ENCODE results near the gene DCTN5.
A peak's percentile ranks its signal among the peaks of the same experiment; 100 is the strongest.
"Not testable (repeated sequence)": the region's sequence is repeated elsewhere in the genome, so short reads cannot be mapped to it uniquely, and the experiment has no call there.

Gene DCTN5

GRCh38 chr16:23611936-23612335, 29.3 kb upstream of the DCTN5 start:
- peaks cover 16% of the 10 kb centered on the region; the same call in 1 of the 2 replicates for H3K36me3 ChIP-seq (ENCODE audit: insufficient read depth, low read length)

GRCh38 chr16:23615805-23616204, 25.5 kb upstream of the DCTN5 start:
- Histone ChIP-seq H3K36me3 (ENCODE audit: insufficient read depth, low read length) (peaks cover 33% of the 10 kb centered on the region), H3K4me3 (ENCODE audit: low read depth, low read length) (no peak overlapping the region), H2AFZ (ENCODE audit: low read length, unreplicated experiment) (no peak overlapping the region), H3K27me3 (ENCODE audit: insufficient read depth, low read length) (no peaks in the 10 kb centered on the region), H3K4me1 (ENCODE audit: control insufficient read depth, insufficient read depth, low read length, unreplicated experiment) (no peaks in the 10 kb centered on the region), H3K27ac (ENCODE audit: low read depth, low read length) (no peak overlapping the region), H3K79me2 (ENCODE audit: control insufficient read depth, insufficient read depth, low read length, unreplicated experiment) (no peaks in the 10 kb centered on the region)

More at GRCh38 chr16:23611936-23612335, 29.3 kb upstream of the DCTN5 start:
- no peak overlapping the region for H3K4me3 ChIP-seq (ENCODE audit: low read depth, low read length)
- H2AFZ ChIP-seq (ENCODE audit: low read length, unreplicated experiment) = no peak overlapping the region
- H3K79me2 ChIP-seq (ENCODE audit: control insufficient read depth, insufficient read depth, low read length, unreplicated experiment) = no peaks in the 10 kb centered on the region
- peaks cover 15% of the 10 kb centered on the region for H3K4me1 ChIP-seq (ENCODE audit: control insufficient read depth, insufficient read depth, low read length, unreplicated experiment)
- H3K27me3 ChIP-seq (ENCODE audit: insufficient read depth, low read length) = no peaks in the 10 kb centered on the region
- H3K27ac ChIP-seq (ENCODE audit: low read depth, low read length) = no peak overlapping the region

GRCh38 chr16:23624092-23624491, 17.2 kb upstream of the DCTN5 start:
- Histone ChIP-seq H3K27ac (ENCODE audit: low read depth, low read length) (no peak overlapping the region), H2AFZ (ENCODE audit: low read length, unreplicated experiment) (no peak overlapping the region), H3K4me3 (ENCODE audit: low read depth, low read length) (no peak overlapping the region), H3K79me2 (ENCODE audit: control insufficient read depth, insufficient read depth, low read length, unreplicated experiment) (peaks cover under 1% of the 10 kb centered on the region), H3K4me1 (ENCODE audit: control insufficient read depth, insufficient read depth, low read length, unreplicated experiment) (no peaks in the 10 kb centered on the region), H3K36me3 (ENCODE audit: insufficient read depth, low read length) (peaks cover 49% of the 10 kb centered on the region), H3K27me3 (ENCODE audit: insufficient read depth, low read length) (no peaks in the 10 kb centered on the region)

GRCh38 chr16:23629516-23629915, 11.8 kb upstream of the DCTN5 start:
- Histone ChIP-seq H3K27me3 (ENCODE audit: insufficient read depth, low read length) (no peaks in the 10 kb centered on the region), H3K4me3 (ENCODE audit: low read depth, low read length) (no peak overlapping the region), H3K4me1 (ENCODE audit: control insufficient read depth, insufficient read depth, low read length, unreplicated experiment) (no peaks in the 10 kb centered on the region), H3K79me2 (ENCODE audit: control insufficient read depth, insufficient read depth, low read length, unreplicated experiment) (peaks cover 21% of the 10 kb centered on the region), H2AFZ (ENCODE audit: low read length, unreplicated experiment) (no peak overlapping the region), H3K36me3 (ENCODE audit: insufficient read depth, low read length) (peaks cover 36% of the 10 kb centered on the region), H3K27ac (ENCODE audit: low read depth, low read length) (no peak overlapping the region)

- H3K36me3 ChIP-seq (ENCODE audit: insufficient read depth, low read length) = peaks cover 43% of the 10 kb centered on the region
- H3K27ac ChIP-seq (ENCODE audit: low read depth, low read length); H3K4me1 ChIP-seq (ENCODE audit: control insufficient read depth, insufficient read depth, low read length, unreplicated experiment); H3K27me3 ChIP-seq (ENCODE audit: insufficient read depth, low read length); H3K4me3 ChIP-seq (ENCODE audit: low read depth, low read length); H2AFZ ChIP-seq (ENCODE audit: low read length, unreplicated experiment): not testable (repeated sequence)
- H3K79me2 ChIP-seq (ENCODE audit: control insufficient read depth, insufficient read depth, low read length, unreplicated experiment) = peaks cover 24% of the 10 kb centered on the region
These were observed 9.4 kb upstream of the DCTN5 start for GRCh38 chr16:23631874-23632273.

GRCh38 chr16:23634461-23635036, 6.7 kb upstream of the DCTN5 start:
- H3K4me1 ChIP-seq (ENCODE audit: control insufficient read depth, insufficient read depth, low read length, unreplicated experiment) = no peaks in the 10 kb centered on the region
- no peak overlapping the region for H3K27ac ChIP-seq (ENCODE audit: low read depth, low read length)
- H3K27me3 ChIP-seq (ENCODE audit: insufficient read depth, low read length) = no peaks in the 10 kb centered on the region
- H2AFZ ChIP-seq (ENCODE audit: low read length, unreplicated experiment) = no peak overlapping the region
- no peak overlapping the region for H3K4me3 ChIP-seq (ENCODE audit: low read depth, low read length)
- H3K36me3 ChIP-seq (ENCODE audit: insufficient read depth, low read length) = peaks cover 32% of the 10 kb centered on the region
- H3K79me2 ChIP-seq (ENCODE audit: control insufficient read depth, insufficient read depth, low read length, unreplicated experiment) = peaks cover 33% of the 10 kb centered on the region

GRCh38 chr16:23635958-23636357, 5.3 kb upstream of the DCTN5 start:
- Histone ChIP-seq H3K27me3 (ENCODE audit: insufficient read depth, low read length) (no peaks in the 10 kb centered on the region), H3K27ac (ENCODE audit: low read depth, low read length) (no peak overlapping the region), H2AFZ (ENCODE audit: low read length, unreplicated experiment) (no peak overlapping the region), H3K4me1 (ENCODE audit: control insufficient read depth, insufficient read depth, low read length, unreplicated experiment) (no peaks in the 10 kb centered on the region), H3K36me3 (ENCODE audit: insufficient read depth, low read length) (peaks cover 21% of the 10 kb centered on the region), H3K4me3 (ENCODE audit: low read depth, low read length) (no peak overlapping the region), H3K79me2 (ENCODE audit: control insufficient read depth, insufficient read depth, low read length, unreplicated experiment) (peaks cover 46% of the 10 kb centered on the region)

GRCh38 chr16:23640615-23640930, 693 bp upstream of the DCTN5 start:
- peaks cover 56% of the 10 kb centered on the region for H3K79me2 ChIP-seq (ENCODE audit: control insufficient read depth, insufficient read depth, low read length, unreplicated experiment)
- H3K27ac ChIP-seq (ENCODE audit: low read depth, low read length) = peak overlapping the region; percentile 59; the same call in 1 of the 2 replicates
- peaks cover 6% of the 10 kb centered on the region for H3K4me1 ChIP-seq (ENCODE audit: control insufficient read depth, insufficient read depth, low read length, unreplicated experiment)
- peaks cover 11% of the 10 kb centered on the region for H3K36me3 ChIP-seq (ENCODE audit: insufficient read depth, low read length)
- peak overlapping the region; percentile 97 for H3K4me3 ChIP-seq (ENCODE audit: low read depth, low read length)
- no peaks in the 10 kb centered on the region for H3K27me3 ChIP-seq (ENCODE audit: insufficient read depth, low read length)
- H2AFZ ChIP-seq (ENCODE audit: low read length, unreplicated experiment) = peak overlapping the region; percentile 87

- H3K4me3 ChIP-seq (ENCODE audit: low read depth, low read length) = peak overlapping the region; percentile 97
- peaks cover 13% of the 10 kb centered on the region for H3K36me3 ChIP-seq (ENCODE audit: insufficient read depth, low read length)
- H3K27ac ChIP-seq (ENCODE audit: low read depth, low read length) = no peak overlapping the region
- H3K27me3 ChIP-seq (ENCODE audit: insufficient read depth, low read length) = no peaks in the 10 kb centered on the region
- peaks cover 70% of the 10 kb centered on the region for H3K79me2 ChIP-seq (ENCODE audit: control insufficient read depth, insufficient read depth, low read length, unreplicated experiment)
- H2AFZ ChIP-seq (ENCODE audit: low read length, unreplicated experiment) = peak overlapping the region; percentile 75
- H3K4me1 ChIP-seq (ENCODE audit: control insufficient read depth, insufficient read depth, low read length, unreplicated experiment) = peaks cover 6% of the 10 kb centered on the region
These were observed 1.0 kb downstream of the DCTN5 start for GRCh38 chr16:23642246-23642774.

- H3K27me3 ChIP-seq (ENCODE audit: insufficient read depth, low read length) = no peaks in the 10 kb centered on the region
- H3K4me1 ChIP-seq (ENCODE audit: control insufficient read depth, insufficient read depth, low read length, unreplicated experiment) = no peaks in the 10 kb centered on the region
- peaks cover 69% of the 10 kb centered on the region for H3K79me2 ChIP-seq (ENCODE audit: control insufficient read depth, insufficient read depth, low read length, unreplicated experiment)
- no peak overlapping the region for H3K4me3 ChIP-seq (ENCODE audit: low read depth, low read length)
- no peak overlapping the region for H3K27ac ChIP-seq (ENCODE audit: low read depth, low read length)
- H2AFZ ChIP-seq (ENCODE audit: low read length, unreplicated experiment) = no peak overlapping the region
- peaks cover 28% of the 10 kb centered on the region for H3K36me3 ChIP-seq (ENCODE audit: insufficient read depth, low read length)
These were observed 9.6 kb downstream of the DCTN5 start for GRCh38 chr16:23650674-23651416.

- Histone ChIP-seq H3K27ac (ENCODE audit: low read depth, low read length) (no peak overlapping the region), H3K4me3 (ENCODE audit: low read depth, low read length) (no peak overlapping the region), H2AFZ (ENCODE audit: low read length, unreplicated experiment) (no peak overlapping the region), H3K27me3 (ENCODE audit: insufficient read depth, low read length) (no peaks in the 10 kb centered on the region), H3K36me3 (ENCODE audit: insufficient read depth, low read length) (peaks cover 25% of the 10 kb centered on the region), H3K79me2 (ENCODE audit: control insufficient read depth, insufficient read depth, low read length, unreplicated experiment) (peaks cover 64% of the 10 kb centered on the region), H3K4me1 (ENCODE audit: control insufficient read depth, insufficient read depth, low read length, unreplicated experiment) (no peaks in the 10 kb centered on the region)
These were observed 10.7 kb downstream of the DCTN5 start for GRCh38 chr16:23651943-23652468.

Measured in ACC112 (cell line).